Right ventricle myocardium inferior (tissue), 1 donor: Measurements from ENCODE around the gene PKNOX2. TPM values are rescaled to one million over a fixed set of nuclear protein-coding genes. Genes with fewer than 3 reads are reported as not detected.

ENCODE experiments used
- ATAC-seq: fragments of 200-7000 bp; cut with Tn5 transposase; one replicate; pipeline ENCODE4 v1.9.1; 2020; ENCODE audit warnings: mild to moderate bottlenecking, moderate library complexity
- DNase-seq: peaks from one replicate; pipeline ENCODE4 v3.0.0; 2021; ENCODE audit errors: missing footprints
- intact Hi-C: fragments of 100-400 bp; cut with DNase I; formaldehyde crosslinking; loops from one replicate; pipeline ENCODE4 v1.11.0; 2022
- total RNA-seq: library from RNA; stranded (reverse); fragmentation: NEBNext Ultra II Directional; extraction: Animal tissue kit (Norgen Biotek cat#: 25700); gene quantifications from one replicate; pipeline ENCODE4 v1.2.1, GENCODE V29; 2021
- donor health status: DM: no; HTN: yes; CAD: no; lungs with severe emphysema.

PKNOX2 gene
- total RNA-seq, 1 donor from 2014 or later, result 9.1 TPM

DNA sequence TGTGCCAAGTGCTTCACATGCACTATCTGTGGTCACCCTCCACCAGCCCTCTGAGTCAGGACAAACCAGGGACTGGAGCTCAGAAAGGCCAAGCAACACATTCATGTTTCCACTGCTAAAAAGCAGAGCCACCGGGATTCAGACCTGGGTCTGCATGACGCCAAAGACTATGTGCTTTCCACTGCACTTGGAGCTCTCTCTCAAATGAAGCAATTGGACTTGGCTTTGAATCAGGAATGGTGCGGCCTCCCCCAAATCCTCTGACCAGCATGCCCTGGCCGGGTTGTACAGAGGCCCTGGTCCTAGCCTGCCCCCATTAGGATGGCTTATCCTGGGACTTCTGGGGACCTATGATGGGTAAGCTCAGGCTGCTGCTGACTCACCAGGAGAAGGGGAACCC is 80.7 kb downstream of the PKNOX2 start:
- no peak for DNase-seq
- intact Hi-C loops, result no loop called here
- ATAC-seq, result peak; percentile 75

DNA sequence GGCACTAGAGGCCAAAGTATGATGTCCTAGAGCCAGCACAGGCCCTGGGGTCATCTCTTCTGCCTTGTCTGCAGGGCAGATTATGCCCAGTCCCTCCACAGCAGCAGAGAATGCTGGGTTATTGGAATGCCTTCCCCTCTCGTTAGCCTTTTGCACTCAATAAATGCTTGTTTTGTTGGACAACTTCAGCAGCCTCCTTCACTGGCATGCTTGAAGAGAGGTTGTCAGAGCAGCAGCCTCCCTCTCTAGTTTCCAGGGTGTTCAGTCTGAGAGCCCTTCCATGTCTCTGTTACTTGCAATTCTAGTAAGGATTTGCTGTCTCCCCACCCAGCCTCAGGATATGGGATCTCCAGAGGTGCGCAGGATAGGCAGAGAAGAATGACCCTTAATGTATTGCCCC is 82.9 kb downstream of the PKNOX2 start:
- no peak for ATAC-seq

DNA sequence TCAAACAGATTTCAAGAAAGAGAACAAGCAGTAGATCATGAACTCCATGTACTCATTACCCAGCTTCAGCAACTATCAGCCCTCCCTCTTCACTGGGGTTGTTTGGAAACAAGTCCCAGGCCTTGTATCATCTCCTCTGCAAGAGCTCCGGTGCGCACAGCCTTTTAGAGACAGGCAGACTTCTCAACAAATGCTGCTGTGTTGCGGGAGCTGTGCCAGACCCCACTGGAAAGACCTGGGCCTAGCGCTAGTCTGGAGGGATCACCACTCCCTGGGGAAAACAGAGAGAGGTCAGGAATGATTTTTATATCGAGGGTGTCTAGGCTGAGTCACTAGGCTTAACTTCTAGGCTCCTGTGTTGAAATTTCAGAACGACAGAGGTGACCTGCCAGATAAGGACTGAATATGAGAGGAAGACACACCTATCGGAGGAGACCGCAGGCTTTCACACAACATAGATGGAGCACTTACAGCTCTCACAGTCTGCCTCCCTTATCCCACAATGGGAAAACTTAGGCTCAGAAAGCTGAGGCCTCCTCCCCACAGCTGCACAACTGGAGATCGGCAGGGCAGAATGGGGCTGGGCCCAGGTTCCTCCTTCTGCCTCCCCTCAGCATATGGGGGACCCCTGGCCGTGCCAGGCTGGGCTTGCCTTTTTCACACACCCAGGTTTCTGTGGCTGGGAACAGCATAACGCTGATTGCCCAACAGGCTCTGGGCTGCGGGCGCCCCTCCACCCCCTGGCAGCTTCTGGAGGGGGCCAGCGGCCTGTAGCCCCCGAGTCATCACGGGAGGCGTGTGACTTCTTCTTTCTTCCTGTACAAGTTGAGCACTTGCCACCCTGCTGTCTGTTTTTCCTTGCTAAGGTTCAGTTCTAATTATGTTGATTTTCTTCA is 86.0 kb downstream of the PKNOX2 start:
- intact Hi-C loops, result no loop called here
- DNase-seq, result no peak
- no peak for ATAC-seq

More for the DNA sequence above, 82.9 kb downstream of the PKNOX2 start:
- no peak for DNase-seq
- intact Hi-C loops, result no loop called here

DNA sequence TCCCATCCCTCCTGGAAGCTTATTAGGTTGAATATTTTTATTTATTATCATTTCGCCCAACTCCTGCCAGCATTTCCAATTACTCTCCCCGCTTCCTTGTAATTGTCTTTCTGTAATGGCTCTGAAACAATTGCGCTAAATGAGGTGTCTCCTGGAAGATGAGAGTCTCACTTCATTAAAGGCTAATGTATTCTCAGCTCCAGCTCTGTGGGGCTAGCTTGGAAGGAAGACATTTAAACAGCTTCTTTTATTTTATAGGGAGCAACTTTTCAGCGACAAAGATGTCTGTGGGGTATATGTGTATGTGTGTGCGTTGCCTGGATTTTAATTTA is 86.6 kb downstream of the PKNOX2 start:
- intact Hi-C loops, result no loop called here
- ATAC-seq (no peak), DNase-seq (no peak)

DNA sequence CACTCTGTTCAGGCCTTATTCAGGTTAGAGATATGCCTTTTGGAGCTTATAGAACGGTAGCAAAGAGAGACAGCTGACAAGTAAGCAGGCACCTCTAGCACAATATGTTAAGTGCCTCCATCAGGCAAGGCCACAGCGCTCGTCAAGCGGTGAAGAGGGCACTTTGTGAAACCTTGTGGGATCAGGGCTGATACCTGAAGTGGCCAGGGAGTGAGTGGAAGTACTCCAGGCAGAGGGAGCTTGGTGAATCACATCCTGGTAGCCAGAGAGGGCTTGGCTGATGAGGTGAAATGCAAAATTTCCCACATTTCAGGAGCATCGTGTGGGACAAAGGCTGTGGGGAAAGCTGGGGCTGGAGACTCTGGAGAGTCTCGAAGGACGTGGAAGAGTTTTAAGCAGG is 87.4 kb downstream of the PKNOX2 start:
- DNase-seq (no peak), ATAC-seq (no peak)
- intact Hi-C loops, result no loop called here

DNA sequence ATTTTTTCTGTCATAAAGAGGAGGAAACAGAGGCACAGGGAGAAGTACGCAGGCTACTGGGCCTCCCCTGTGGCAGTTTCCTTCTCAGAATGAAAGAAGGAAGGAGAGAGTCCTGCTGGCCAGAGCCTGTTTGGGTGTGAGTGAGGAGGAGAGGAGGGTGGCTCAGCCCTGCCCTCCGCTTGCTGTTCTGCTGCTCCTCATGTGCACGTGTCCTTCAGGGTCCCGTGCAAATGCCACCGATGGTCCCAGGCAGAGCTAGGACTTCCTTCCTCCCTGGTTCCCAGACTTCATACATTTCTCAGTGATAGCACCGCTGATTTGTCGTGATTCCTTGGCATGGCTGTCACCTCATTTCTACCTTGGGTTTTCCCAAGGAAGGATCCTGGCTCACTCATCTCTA is 88.7 kb downstream of the PKNOX2 start:
- peak; percentile 70 for ATAC-seq
- no peak for DNase-seq
- intact Hi-C loops, result no loop called here

DNA sequence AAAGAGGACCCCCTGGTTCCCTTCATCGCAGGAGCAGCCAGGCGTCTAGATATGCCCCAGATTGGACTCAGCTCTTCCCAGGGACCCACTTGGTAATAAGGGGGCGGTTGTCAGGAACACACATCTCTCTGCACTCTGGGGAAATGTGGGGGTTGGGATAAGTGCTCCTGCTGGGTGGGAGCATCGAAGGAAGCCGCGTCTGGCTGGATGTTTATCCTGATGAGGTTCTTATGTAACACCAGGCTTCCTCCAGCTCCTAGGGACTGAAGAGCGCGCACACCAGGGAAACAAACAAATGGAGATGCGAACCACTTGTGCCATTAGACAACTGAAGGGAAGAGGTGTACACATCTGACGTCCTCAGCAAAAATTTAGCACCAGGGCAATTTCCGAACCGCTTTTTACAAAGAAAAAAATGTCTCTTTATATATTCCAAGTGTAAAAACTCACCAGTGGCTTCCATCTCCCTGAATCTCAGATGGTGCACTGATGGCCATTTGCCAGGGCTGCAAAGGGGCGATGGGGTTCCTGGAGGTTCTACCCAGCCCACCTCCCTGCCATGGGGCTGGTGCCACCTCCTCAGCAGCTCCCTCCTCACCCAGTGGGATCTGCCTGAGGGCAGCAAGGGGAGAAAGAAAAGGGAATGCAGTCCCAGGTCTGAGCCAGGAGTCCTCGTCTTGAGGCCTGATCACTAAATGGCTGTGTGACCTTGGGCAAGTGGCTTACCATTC is 89.4 kb downstream of the PKNOX2 start:
- intact Hi-C loops, result no loop called here
- ATAC-seq (peak; percentile 53), DNase-seq (no peak)

DNA sequence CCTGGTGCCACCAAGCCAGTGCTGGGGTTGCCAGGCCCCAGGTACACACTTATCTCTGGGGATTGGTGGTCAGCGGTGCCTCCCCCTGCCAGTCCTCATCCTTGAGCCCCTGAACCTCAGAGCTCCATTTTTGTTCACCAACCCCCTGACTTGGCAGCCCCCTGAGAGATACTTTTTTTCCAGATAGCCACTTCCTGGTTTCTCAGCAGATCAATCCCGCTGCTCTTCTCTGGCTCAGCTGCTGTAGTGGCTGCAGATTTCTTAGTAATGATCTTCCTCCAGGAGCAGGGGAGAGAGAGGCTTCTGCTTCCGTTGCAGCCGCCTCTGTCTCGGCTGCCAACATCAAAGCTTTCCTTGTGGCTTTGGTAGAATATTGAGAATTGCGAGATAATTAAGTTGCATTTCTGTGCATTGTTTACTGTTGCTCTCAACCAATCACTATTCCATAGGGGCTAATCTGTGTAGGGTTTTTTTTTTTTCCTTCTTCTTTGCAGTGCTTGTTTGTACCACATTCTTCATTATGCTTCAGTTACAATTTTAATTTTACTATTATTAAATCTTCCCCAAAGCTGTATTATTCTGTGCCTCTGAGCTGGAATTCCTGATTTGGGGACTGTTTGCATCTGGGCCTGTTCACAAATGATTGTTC is 92.1 kb downstream of the PKNOX2 start:
- intact Hi-C loops, result no loop called here
- ATAC-seq (no peak), DNase-seq (no peak)

DNA sequence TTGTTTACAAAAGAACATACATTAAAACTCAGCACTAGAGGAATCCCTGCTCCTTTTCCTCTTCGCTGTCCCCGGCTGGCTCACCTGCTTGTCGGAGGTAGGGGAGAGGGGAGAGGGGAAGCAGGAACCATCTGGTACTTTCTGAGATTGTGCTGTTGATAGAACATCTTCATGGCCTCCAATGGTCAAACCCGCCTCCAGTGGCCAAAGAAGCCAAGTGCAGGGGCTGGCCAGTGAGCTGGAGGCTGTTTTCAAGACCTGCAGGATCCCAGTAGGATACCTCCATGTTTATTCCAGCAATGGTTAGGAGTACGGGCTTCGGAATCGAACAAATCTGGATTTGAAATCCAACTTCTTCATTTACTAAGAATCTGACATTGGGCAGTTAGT is 92.6 kb downstream of the PKNOX2 start:
- DNase-seq (no peak), ATAC-seq (no peak)
- intact Hi-C loops, result no loop called here

DNA sequence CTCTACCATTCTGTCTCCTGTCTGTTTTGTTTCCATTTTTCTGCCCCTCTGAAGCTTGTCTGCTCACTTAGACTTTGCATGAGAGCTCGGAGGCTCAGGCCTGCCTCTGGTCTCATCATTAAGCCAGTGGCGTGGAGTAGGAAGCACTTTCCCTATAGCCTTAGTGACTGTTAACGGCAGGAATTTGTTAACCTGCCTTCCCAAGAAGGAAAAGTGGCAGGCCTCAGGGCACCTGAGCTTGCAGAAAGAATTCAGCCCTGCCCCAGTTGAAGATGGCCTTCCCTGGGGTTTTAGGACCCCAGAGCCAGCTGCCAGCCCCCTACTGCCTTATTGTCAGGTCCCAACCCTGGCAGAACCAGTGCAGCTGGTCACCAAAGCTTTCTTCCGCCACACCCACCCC is 93.2 kb downstream of the PKNOX2 start:
- intact Hi-C loops, result no loop called here
- no peak for DNase-seq
- ATAC-seq, result no peak

DNA sequence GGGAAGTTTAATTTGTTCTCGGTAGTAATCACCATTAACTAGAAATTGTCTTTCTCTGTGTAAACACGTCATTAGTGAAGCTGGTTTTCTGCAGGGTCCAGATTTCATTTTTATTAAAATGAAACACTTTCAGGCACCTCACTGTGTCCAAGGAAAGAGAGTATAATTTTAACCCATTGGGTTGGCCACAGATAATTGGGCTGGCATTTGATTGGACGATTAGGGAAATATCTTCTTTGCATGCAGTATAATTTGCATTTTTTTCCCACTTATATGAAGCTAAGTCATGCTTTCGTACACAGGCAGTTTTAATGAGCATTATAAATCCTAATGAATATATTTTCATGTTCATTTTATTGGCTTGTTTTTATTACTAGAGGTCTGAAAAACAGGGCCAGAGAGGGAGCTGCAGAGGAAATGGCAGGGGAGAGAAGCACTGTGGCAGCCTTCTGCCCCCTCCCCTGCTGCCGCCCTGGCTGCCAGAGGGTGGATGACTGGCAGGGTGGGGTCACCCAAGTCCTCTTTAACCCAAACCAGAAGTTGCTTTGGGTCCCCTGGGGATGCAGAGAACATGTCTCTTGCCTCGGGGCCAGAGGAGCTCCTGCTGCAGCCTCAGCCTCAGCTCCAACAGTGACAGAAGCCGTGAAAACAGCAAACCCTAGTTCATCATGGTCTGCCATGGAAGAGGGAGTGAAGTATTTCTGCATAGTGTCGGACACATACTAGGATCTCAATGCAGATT is 93.9 kb downstream of the PKNOX2 start:
- DNase-seq (no peak), ATAC-seq (no peak)
- intact Hi-C loops, result no loop called here

DNA sequence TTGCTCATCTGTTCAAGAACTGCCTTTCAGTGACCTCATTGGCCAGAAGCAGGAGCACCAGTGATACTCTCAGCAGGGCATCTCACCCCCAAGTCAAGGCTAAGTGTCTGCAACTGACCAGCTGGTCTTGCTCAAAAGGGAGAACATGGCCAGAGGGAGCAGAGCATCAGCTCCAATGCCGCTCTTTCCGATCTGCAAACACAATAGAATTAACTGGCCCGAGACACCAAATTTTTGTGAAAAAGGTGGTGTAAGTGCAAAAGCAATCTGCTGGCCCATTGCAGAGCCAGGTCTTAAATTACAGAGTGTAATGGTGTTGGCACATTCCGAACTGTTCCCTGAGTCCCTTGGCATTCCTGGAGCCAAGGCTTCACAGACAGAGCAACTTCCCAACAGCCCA is 97.0 kb downstream of the PKNOX2 start:
- DNase-seq (no peak), ATAC-seq (no peak)
- intact Hi-C loops, result loop anchor here (5.0 kb wide), 1 partner anchor 86 kb away; no protein-coding TSS in a partner anchor

DNA sequence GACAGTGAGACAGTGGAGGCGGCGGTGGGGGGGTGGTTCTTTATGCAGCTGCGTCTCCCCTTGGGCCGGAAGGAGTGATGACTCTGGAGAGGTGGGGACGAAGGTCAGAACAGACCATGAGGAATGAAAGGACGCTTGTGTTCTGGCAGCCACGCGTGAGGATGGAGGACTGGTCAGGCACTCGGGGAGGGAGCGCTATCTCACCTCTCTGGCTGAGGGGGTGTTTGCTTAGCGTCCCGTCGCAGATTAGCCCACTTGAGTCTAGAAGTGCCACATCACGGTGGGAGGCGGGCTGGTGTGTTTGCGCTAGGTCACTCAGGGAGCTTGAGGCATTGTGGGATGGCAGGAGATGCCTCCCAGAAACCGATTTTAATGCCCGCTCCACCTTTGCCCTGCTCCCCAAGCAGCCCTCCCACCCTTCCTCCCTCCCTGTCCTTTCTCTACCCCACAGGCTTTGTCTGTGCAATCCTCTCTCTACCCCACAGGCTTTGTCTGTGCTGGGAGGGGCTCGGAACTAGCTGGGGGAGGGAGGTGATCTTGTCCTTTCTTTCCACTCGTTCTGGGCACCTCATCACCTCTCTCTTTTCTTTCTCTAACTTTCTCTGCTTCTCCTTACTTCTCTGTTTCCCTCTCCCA is 97.8 kb downstream of the PKNOX2 start:
- no peak for ATAC-seq
- no peak for DNase-seq
- intact Hi-C loops, result loop anchor here (5.0 kb wide), 1 partner anchor 85 kb away; no protein-coding TSS in a partner anchor

DNA sequence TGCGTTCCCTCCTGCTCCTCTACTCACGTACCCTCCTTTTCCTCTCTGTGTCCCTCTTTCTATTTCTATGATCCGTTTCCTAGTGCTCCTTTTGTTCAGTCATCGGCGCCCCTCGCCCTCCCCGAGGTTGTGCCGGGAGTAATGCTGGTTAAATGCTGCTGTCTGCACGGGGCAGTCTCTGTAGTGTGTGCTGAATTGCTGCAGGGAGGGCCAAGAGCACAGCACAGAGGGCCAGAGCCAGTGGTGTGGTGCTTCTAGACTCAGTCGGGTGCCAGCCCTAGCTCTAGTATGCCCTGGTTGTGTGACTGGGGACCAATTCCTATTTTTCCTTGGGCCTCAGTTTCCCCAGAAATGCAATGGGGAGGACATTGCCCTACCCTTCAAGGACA is 98.3 kb downstream of the PKNOX2 start:
- no peak for DNase-seq
- ATAC-seq, result peak; percentile 29
- intact Hi-C loops, result loop anchor here (5.0 kb wide), 1 partner anchor 84 kb away; no protein-coding TSS in a partner anchor

DNA sequence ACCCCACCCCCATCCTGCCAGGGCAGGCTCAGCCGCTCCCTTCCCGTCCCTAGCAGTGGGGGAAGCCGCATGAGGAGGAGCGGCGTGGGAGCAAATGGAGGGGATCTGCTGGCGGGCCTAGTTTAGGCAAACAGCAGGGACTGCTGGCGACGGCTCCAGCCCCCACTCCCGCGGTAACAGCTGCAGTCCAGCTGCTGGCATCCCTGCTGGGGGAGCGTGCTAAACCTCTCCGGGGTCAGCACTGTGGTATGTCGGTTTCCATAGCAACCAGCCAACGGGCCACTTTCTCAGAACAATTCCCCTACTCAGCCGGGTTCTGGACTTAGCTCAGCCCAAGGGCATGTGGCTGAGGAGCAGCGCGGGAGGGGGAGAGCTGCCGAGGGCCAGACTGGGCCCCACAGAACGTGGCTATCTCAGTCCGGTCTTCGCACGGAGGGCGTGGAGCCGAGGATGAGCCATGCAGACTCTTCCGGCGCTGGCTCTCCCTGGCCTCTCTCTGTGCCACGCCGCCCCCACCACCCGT is 98.8 kb downstream of the PKNOX2 start:
- DNase-seq (peak; percentile 88), ATAC-seq (peak; percentile 91)
- intact Hi-C loops, result loop anchor here (5.0 kb wide), 1 partner anchor 84 kb away; no protein-coding TSS in a partner anchor

DNA sequence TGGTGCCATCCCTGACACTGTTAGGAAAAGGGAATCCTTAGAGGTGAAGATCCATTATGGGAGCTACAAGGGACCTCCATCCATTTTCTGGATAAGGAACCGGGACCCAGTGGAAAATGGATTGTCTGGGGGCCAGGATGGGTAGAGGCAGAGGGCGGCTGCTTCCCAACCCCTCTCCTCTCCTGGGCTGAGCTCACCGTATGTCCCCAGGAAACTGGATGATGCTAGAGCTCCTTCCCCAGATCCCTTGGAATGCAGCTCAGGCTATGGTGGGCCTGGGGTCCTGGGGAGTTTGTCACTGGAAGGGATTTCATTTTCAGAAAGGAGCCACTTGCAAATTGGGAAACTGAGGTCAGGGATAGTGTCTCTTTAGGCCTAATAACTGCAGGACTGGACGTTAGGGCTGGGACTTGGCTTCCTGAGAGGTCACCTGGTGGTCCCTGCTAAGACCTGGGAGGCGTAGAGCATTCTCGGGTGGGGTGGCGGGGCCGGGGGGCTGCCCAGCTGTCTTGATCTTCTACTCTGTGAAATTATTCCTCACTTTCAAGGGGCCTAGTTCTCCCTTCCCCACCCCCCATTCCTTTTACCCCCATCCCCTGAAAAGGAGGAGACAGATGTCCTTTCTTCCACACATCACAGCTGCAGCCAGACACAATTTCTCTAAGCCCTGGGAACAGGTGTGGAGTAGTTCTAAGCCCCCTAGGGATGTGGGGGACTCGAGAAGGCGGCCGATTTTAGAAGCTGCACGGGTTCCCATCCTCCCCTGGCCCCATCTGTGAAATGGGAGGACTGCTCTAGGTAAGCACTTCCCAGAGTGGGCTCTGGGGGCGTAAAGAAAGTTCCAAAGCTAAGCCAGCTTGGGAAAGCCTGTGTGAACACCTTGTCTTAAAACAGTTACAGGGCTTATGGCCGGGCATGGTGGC is 99.8 kb downstream of the PKNOX2 start:
- intact Hi-C loops, result loop anchor here (5.0 kb wide), 1 partner anchor 83 kb away; no protein-coding TSS in a partner anchor
- ATAC-seq (no peak), DNase-seq (no peak)

DNA sequence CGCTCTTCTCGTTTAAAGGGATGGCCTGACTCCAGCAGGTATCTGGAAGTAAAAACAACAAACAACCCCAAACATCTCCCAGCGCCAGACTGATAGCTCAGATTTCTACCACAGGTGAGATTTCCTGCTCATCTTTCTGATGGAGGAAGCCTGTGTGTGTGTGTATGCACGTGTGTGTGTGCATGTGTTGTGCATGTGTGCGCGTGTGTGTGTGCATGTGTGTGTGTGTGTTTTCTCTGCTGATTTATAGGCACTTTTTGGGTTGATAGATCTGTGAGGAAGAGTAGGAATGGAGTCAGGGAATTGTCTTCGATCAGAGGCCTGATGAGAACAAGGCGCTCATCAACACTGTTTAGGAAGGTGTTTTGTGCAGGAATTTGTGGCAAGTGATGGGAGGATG is 103.0 kb downstream of the PKNOX2 start:
- intact Hi-C loops, result no loop called here
- no peak for DNase-seq
- ATAC-seq, result no peak
